ENCODE results near the gene DUSP2.

DNA sequence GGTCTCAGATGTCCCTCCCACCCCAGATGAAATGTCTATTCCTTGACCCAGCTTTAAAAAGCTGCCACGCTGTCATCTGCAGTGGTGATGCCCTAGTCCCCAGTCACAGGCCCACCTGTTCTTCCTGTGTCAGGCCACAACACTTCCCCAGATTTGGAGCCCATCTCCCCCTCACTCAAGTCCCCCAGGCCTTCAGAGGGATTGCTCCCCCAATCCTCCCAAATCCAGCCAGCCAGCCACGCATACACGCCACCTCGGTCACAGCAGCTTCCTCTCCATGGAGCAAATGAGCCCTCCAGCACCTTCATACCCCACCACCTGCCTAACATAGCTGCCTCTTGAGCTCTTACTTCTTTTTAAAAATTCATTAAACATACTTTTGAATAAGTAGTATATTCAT lies 14.8 kb downstream of the DUSP2 start:
- TF ChIP-seq CTCF (IDR thresholded peaks at IDR 0.05) (no peak), POLR2AphosphoS5 (IDR thresholded peaks at IDR 0.05) (no peak)
